Sigmoid colon (tissue), 4 donors: ENCODE results near the gene PAK6.

Experiments
- EP300 ChIP-seq, 4 donors: sonication (generic); formaldehyde crosslinking; IDR thresholded peaks; one replicate each; pipeline ENCODE4 v1.6.1; 2017; ENCODE audit warnings: antibody characterized with exemption in 4 of 4
- TF ChIP-seq, protein P1 (sequence below), 4 experiments: fragments of 450-650 bp in 3 of 4; fragments of 200-600 bp in 1 of 4; IDR thresholded peaks; one replicate each; pipeline ENCODE4 v1.5.1; 2016 to 2019; ENCODE audit warnings: antibody characterized with exemption in 4 of 4, mild to moderate bottlenecking in 3 of 4, moderate library complexity in 2 of 4

DNA sequence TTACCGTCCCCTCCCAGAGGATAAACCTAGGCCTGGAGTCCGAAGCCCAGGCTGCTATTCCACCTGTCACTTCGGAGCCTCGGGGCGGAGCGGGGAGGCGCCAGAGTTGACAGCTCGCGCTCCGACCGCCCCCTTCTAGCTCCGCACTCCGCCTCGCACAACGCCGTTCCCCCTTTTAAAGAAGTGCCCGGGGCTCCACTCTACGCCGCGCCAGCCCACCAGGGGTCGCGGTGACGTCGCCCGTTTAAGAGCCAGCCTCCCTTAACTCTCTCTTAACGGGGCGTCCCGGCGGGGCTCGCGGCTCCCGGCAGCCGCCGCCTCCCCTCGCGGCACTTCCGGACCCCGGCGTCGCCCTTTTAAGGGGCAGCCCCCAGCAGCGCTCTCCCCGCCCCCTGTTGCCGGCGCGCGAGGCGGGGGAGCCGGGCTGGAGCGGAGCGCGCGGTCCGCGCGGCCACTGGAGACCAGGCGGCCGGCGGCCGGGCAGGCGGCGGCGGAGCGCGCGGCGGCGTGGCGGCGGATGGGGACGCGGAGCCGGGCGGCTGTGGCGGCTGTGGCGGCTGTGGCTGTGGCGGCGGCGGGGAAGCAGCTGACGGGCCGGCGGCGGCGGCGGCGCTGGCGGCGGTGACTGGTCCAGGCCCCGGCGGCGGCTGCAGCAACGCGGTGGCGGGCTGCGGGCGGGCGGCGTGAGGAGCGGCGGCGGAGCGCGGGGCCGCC, 84.5 kb downstream of the PAK6 start, which contains the start of gene INAFM2:
- peak in 2 of 4 donors; percentile 7 to 45 for TF ChIP-seq EP300 (IDR thresholded peaks at IDR 0.05)
- TF ChIP-seq, protein P1, sequence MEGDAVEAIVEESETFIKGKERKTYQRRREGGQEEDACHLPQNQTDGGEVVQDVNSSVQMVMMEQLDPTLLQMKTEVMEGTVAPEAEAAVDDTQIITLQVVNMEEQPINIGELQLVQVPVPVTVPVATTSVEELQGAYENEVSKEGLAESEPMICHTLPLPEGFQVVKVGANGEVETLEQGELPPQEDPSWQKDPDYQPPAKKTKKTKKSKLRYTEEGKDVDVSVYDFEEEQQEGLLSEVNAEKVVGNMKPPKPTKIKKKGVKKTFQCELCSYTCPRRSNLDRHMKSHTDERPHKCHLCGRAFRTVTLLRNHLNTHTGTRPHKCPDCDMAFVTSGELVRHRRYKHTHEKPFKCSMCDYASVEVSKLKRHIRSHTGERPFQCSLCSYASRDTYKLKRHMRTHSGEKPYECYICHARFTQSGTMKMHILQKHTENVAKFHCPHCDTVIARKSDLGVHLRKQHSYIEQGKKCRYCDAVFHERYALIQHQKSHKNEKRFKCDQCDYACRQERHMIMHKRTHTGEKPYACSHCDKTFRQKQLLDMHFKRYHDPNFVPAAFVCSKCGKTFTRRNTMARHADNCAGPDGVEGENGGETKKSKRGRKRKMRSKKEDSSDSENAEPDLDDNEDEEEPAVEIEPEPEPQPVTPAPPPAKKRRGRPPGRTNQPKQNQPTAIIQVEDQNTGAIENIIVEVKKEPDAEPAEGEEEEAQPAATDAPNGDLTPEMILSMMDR (IDR thresholded peaks at IDR 0.05) = peak in 3 of 4 experiments; percentile 59 to 64 (median 61)
